Left ventricle myocardium inferior (tissue), 1 donor: Measurements from ENCODE around the gene VAV2. TPM values are rescaled to one million over a fixed set of nuclear protein-coding genes. Genes with fewer than 3 reads are reported as not detected.

Experiments used
- DNase-seq: peaks from one replicate; pipeline ENCODE4 v3.0.0-alpha.2; 2020
- H3K27ac ChIP-seq: fragments of 200-600 bp; replicated peaks from 2 replicates; pipeline ENCODE4 v1.8.0; 2021
- H3K27me3 ChIP-seq: fragments of 200-600 bp; 2 replicates; pipeline ENCODE4 v1.8.0; 2021; ENCODE audit warnings: low read depth
- H3K36me3 ChIP-seq: fragments of 200-600 bp; 2 replicates; pipeline ENCODE4 v1.8.0; 2021
- H3K4me1 ChIP-seq: fragments of 200-600 bp; 2 replicates; pipeline ENCODE4 v1.8.0; 2021
- H3K4me3 ChIP-seq: fragments of 200-600 bp; 2 replicates; pipeline ENCODE4 v1.8.0; 2021; ENCODE audit warnings: mild to moderate bottlenecking, moderate library complexity
- H3K9me3 ChIP-seq: fragments of 200-600 bp; replicated peaks from 2 replicates; pipeline ENCODE4 v1.8.0; 2021
- intact Hi-C: fragments of 100-400 bp; cut with micrococcal nuclease; formaldehyde crosslinking; loops from one replicate; pipeline ENCODE4 v1.11.0; 2022
- total RNA-seq: library from RNA; stranded (reverse); fragmentation: NEBNext Ultra II Directional; extraction: Animal tissue kit (Norgen Biotek cat#: 25700); gene quantifications from one replicate; pipeline ENCODE4 v1.2.1, GENCODE V29; 2021
- TF ChIP-seq, protein P1 (sequence below): fragments of 200-600 bp; IDR thresholded peaks from 2 replicates; pipeline ENCODE4 v1.8.0; 2021; ENCODE audit warnings: antibody characterized with exemption, mild to moderate bottlenecking, borderline replicate concordance
- donor health status: DM: no; HTN: yes; CAD: no; lungs with severe emphysema.

The VAV2 gene
- total RNA-seq, 1 donor from 2014 or later = 4.1 TPM

DNA sequence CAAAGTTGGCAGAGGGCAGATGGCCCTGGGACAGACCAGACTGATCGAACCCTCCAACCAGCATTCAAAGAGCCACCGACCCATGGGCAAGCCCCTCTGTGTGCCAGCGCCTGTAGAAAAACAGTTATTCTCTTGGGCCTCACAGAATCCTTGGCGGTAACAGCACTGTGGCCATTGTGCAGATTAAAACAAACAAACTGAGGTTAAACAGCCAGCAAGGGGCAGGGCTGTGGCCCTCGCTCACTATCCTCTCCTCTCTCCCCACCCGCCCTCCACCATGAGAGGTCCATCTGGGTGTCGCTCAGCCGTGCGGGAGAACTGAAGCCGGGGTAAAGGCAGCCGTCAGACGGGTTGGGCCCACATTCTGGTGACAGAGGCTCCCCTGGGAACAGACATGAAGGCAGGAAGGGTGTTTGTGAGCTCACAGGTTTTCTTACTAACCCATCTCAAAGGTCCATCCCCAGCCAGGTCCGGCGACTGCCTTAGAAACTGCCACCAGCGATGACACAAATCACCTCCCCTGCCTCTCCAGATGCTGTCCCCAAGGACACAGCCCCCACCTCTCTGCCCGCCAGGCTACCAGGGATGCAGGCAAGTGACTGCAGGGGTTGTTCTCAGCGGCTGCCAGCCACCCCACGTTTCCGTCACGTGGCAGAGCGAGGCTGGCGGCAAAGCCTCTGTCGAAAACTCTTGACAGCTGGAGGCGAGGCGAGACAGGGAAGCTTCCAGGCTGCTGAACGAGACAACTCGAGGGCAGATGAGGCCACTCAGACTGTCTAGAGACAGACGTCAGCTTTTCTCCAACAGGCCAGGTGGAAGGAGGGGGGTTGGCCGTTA, 178.2 kb downstream of the VAV2 start:
- H3K27me3 ChIP-seq = no peaks in the 10 kb centered on the region
- TF ChIP-seq, protein P1, sequence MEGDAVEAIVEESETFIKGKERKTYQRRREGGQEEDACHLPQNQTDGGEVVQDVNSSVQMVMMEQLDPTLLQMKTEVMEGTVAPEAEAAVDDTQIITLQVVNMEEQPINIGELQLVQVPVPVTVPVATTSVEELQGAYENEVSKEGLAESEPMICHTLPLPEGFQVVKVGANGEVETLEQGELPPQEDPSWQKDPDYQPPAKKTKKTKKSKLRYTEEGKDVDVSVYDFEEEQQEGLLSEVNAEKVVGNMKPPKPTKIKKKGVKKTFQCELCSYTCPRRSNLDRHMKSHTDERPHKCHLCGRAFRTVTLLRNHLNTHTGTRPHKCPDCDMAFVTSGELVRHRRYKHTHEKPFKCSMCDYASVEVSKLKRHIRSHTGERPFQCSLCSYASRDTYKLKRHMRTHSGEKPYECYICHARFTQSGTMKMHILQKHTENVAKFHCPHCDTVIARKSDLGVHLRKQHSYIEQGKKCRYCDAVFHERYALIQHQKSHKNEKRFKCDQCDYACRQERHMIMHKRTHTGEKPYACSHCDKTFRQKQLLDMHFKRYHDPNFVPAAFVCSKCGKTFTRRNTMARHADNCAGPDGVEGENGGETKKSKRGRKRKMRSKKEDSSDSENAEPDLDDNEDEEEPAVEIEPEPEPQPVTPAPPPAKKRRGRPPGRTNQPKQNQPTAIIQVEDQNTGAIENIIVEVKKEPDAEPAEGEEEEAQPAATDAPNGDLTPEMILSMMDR = no peak
- no peaks in the 10 kb centered on the region for H3K9me3 ChIP-seq
- peaks cover 12% of the 10 kb centered on the region for H3K4me1 ChIP-seq
- peak; percentile 71 for DNase-seq
- no peak overlapping the region for H3K4me3 ChIP-seq
- H3K36me3 ChIP-seq = no peaks in the 10 kb centered on the region
- intact Hi-C loops = no loop called here
- H3K27ac ChIP-seq = no peak overlapping the region

DNA sequence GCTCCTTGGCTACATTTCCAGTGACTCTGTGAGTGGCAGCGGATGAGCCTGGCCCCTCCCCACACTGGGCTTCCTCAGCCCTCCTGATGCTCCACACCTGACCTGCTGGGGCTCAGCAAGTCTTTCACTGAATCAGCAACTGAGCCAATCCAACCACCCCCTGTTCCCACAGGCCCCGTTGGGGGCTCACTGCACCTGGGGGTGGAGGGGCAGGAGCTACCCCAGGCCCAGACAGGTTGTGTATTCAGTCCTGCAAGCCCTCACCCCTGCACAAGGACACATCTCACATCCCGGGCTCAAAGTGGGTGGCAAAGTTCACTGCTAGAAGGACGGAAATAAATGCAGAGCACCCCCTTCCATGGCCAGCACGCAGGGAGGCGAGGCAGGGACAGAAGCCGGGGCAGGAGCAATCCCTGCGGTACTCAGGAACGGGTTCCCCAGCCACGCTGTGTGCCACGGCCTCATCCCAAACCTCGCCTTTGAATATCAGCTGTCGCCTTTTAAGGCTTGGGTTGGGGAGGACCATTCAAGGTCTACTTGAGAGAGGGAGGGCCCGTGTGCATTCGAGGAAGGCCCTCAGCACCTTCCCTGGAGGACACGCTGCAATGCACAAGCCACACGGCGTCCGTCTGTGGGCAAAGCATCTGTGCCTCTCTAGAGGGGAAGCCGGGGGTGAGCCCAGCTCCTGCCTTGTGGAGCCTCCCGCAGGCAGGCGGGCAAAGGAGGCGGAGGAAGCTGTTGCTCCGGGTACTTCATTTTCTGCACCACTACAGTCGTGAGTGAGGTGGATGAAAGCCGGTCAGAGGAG, 179.0 kb downstream of the VAV2 start:
- Histone ChIP-seq H3K36me3 (peaks cover 6% of the 10 kb centered on the region), H3K27me3 (no peaks in the 10 kb centered on the region), H3K9me3 (no peaks in the 10 kb centered on the region), H3K4me3 (no peak overlapping the region), H3K27ac (no peak overlapping the region), H3K4me1 (peaks cover 12% of the 10 kb centered on the region)
- intact Hi-C loops = no loop called here
- TF ChIP-seq, protein P1 = no peak
- DNase-seq = no peak

GRCh38 chr9:133812077-133812868, 179.9 kb downstream of the VAV2 start:
- intact Hi-C loops = no loop called here
- H3K9me3 ChIP-seq = no peaks in the 10 kb centered on the region
- H3K27me3 ChIP-seq = no peaks in the 10 kb centered on the region
- TF ChIP-seq, protein P1 = no peak
- H3K4me1 ChIP-seq = peaks cover 12% of the 10 kb centered on the region
- no peak for DNase-seq
- H3K36me3 ChIP-seq = peaks cover 6% of the 10 kb centered on the region
- H3K4me3 ChIP-seq = no peak overlapping the region
- no peak overlapping the region for H3K27ac ChIP-seq

- TF ChIP-seq, protein P1 = no peak
- H3K4me3 ChIP-seq = no peak overlapping the region
- no peaks in the 10 kb centered on the region for H3K27me3 ChIP-seq
- H3K9me3 ChIP-seq = no peaks in the 10 kb centered on the region
- intact Hi-C loops = no loop called here
- no peak overlapping the region for H3K27ac ChIP-seq
- no peak for DNase-seq
- H3K36me3 ChIP-seq = peaks cover 13% of the 10 kb centered on the region
- H3K4me1 ChIP-seq = peaks cover 12% of the 10 kb centered on the region
Observed at GRCh38 chr9:133811471-133811870, 180.7 kb downstream of the VAV2 start.

GRCh38 chr9:133810556-133811195, 181.4 kb downstream of the VAV2 start:
- no peaks in the 10 kb centered on the region for H3K27me3 ChIP-seq
- intact Hi-C loops = no loop called here
- H3K9me3 ChIP-seq = no peaks in the 10 kb centered on the region
- no peak overlapping the region for H3K4me3 ChIP-seq
- no peak for DNase-seq
- peaks cover 12% of the 10 kb centered on the region for H3K4me1 ChIP-seq
- TF ChIP-seq, protein P1 = no peak
- H3K36me3 ChIP-seq = peaks cover 13% of the 10 kb centered on the region
- H3K27ac ChIP-seq = no peak overlapping the region
